Measurements from ENCODE around the gene MAGEB18. TPM values are rescaled to one million over a fixed set of nuclear protein-coding genes. Genes with fewer than 3 reads are reported as not detected.

MAGEB18 gene
- not detected for total RNA-seq

GRCh38 chrX:26138274-26138673, at the start of gene MAGEB18:
Gene MAGEB18 (plus strand): TSS chrX:26138343. CDS start chrX:26138986, 643 bp downstream.
- ATAC-seq, result no peak

GRCh38 chrX:26100421-26100920, 37.7 kb upstream of the MAGEB18 start:
- DNase-seq (ENCODE audit: low spot score) (no peak), ATAC-seq (no peak)

More at GRCh38 chrX:26138274-26138673, at the start of gene MAGEB18:
- DNase-seq (ENCODE audit: low spot score), result no peak

DNA sequence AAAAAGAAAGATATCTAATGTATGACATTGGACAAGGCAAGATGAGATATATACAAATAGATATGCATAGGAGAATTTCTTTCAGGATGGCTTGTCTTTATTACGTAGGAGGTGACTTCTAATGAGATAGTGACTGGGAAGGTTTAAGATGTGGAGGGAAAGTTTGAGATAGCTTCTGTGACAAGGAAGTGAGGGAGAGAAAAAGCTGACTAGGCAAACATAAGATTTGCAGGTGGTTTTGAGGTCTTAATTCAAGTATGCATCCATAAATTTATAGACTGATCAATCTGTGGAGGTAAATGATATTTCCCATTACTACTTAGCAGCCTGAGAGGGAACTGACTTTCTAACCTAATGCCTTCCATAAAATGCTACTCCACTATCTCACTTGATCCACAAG, 29.0 kb upstream of the MAGEB18 start:
- DNase-seq (ENCODE audit: low spot score) (no peak), ATAC-seq (no peak)

DNA sequence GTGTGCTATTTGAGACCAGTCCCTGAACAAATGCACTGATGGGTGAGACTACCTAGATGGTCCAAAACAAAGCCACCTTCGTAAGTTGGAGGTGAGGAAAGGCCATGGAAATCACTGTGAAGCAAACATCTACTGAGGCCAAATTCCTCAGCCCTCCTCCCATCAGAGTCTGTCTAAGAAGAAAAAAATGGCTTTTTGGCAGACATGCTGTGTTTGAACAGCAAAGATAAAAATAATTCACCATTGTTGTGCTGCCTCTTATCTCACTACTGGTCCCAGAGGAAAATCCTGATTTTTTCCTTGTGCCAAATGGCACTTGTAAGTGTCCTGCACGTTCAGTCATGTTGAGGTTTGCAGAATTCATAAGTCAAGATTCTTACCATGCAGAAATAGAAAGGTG, 7.9 kb downstream of the MAGEB18 start:
- ATAC-seq (no peak), DNase-seq (ENCODE audit: low spot score) (no peak)

- no peak for ATAC-seq
These were observed 22.2 kb downstream of the MAGEB18 start, which contains the start of gene MAGEB6B for GRCh38 chrX:26160301-26160700. Gene MAGEB6B (plus strand): TSS chrX:26160601. CDS start chrX:26160601, 0 bp downstream.

More at GRCh38 chrX:26160301-26160700, 22.2 kb downstream of the MAGEB18 start, which contains the start of gene MAGEB6B:
- no peak for DNase-seq (ENCODE audit: low spot score)

Other genes with a start within 250 kb of the MAGEB18 start
- gene MAGEB6B, start 22.3 kb downstream of the MAGEB18 start, total RNA-seq, result not detected
- not detected for gene MAGEB6, start 54.1 kb downstream of the MAGEB18 start, total RNA-seq
- gene MAGEB5, start 77.8 kb downstream of the MAGEB18 start, total RNA-seq, result not detected